H9 (cell line): ENCODE measurements around the gene GPBAR1. TPM values are rescaled to one million over a fixed set of nuclear protein-coding genes. Genes with fewer than 3 reads are reported as not detected.

Experiments
- DNase-seq: peaks from one replicate; pipeline ENCODE4 v3.0.0-alpha.2; 2017
- H2AFZ ChIP-seq: one replicate; pipeline ENCODE4 v1.6.1; 2013; ENCODE audit warnings: mild to moderate bottlenecking, low read length, control low read depth, moderate library complexity
- H2AK5ac ChIP-seq: 2 replicates; pipeline ENCODE4 v1.6.1; 2013; ENCODE audit warnings: low read length, control low read depth, mixed read lengths; ENCODE audit not compliant: insufficient read length
- H2BK120ac ChIP-seq: one replicate; pipeline ENCODE4 v1.6.1; 2013; ENCODE audit warnings: low read depth, mild to moderate bottlenecking, low read length, control low read depth, inconsistent platforms; ENCODE audit not compliant: poor library complexity, severe bottlenecking
- H2BK12ac ChIP-seq: 2 replicates; pipeline ENCODE4 v1.6.1; 2013; ENCODE audit warnings: low read length, control low read depth, mixed read lengths, low read depth; ENCODE audit not compliant: insufficient read length
- H2BK15ac ChIP-seq: 2 replicates; pipeline ENCODE4 v1.6.1; 2013; ENCODE audit warnings: low read depth, low read length, control low read depth
- H2BK20ac ChIP-seq: one replicate; pipeline ENCODE4 v1.6.1; 2013; ENCODE audit warnings: low read depth, mild to moderate bottlenecking, low read length, control low read depth, inconsistent platforms; ENCODE audit not compliant: poor library complexity, severe bottlenecking
- H2BK5ac ChIP-seq: 2 replicates; pipeline ENCODE4 v1.6.1; 2013; ENCODE audit warnings: low read length, control low read depth, mixed read lengths; ENCODE audit not compliant: insufficient read length
- H3K14ac ChIP-seq: 2 replicates; pipeline ENCODE4 v1.6.1; 2013; ENCODE audit warnings: low read length, control low read depth; ENCODE audit not compliant: insufficient read depth
- H3K18ac ChIP-seq: 2 replicates; pipeline ENCODE4 v1.6.1; 2013; ENCODE audit warnings: low read depth, mild to moderate bottlenecking, mixed read lengths, low read length, control low read depth; ENCODE audit not compliant: insufficient read length
- H3K23ac ChIP-seq: 2 replicates; pipeline ENCODE4 v1.6.1; 2013; ENCODE audit warnings: low read length, control low read depth, mixed read lengths, low read depth; ENCODE audit not compliant: insufficient read length
- H3K23me2 ChIP-seq: 2 replicates; pipeline ENCODE4 v1.6.1; 2013; ENCODE audit warnings: low read depth, mild to moderate bottlenecking, mixed read lengths, low read length, control low read depth; ENCODE audit not compliant: insufficient read length, poor library complexity, severe bottlenecking
- H3K27ac ChIP-seq: 2 replicates; pipeline ENCODE4 v1.5.1; 2013; ENCODE audit warnings: low read length, control low read depth, mixed read lengths, low read depth; ENCODE audit not compliant: insufficient read length
- H3K27me3 ChIP-seq: 2 replicates; pipeline ENCODE4 v1.6.1; 2013; ENCODE audit warnings: low read length, control low read depth, inconsistent platforms; ENCODE audit not compliant: insufficient read depth
- H3K4ac ChIP-seq: 2 replicates; pipeline ENCODE4 v1.6.1; 2013; ENCODE audit warnings: low read depth, mild to moderate bottlenecking, control low read depth, inconsistent platforms, low read length, moderate library complexity
- H3K4me1 ChIP-seq: 2 replicates; pipeline ENCODE4 v1.6.1; 2013; ENCODE audit warnings: low read length, control low read depth, inconsistent platforms; ENCODE audit not compliant: insufficient read depth
- H3K4me2 ChIP-seq: 2 replicates; pipeline ENCODE4 v1.6.1; 2013; ENCODE audit warnings: low read length, control low read depth, mixed read lengths; ENCODE audit not compliant: insufficient read length, insufficient read depth
- H3K56ac ChIP-seq: 2 replicates; pipeline ENCODE4 v1.6.1; 2013; ENCODE audit warnings: low read depth, mild to moderate bottlenecking, mixed read lengths, low read length, control low read depth; ENCODE audit not compliant: insufficient read length
- H3K79me1 ChIP-seq: 2 replicates; pipeline ENCODE4 v1.6.1; 2013; ENCODE audit warnings: low read depth, mild to moderate bottlenecking, moderate library complexity, low read length, control low read depth, inconsistent platforms; ENCODE audit not compliant: insufficient read depth, poor library complexity, severe bottlenecking
- H3K79me2 ChIP-seq: 2 replicates; pipeline ENCODE4 v1.6.1; 2013; ENCODE audit warnings: low read length, control low read depth, inconsistent platforms; ENCODE audit not compliant: insufficient read depth
- H3K9ac ChIP-seq: 2 replicates; pipeline ENCODE4 v1.6.1; 2013; ENCODE audit warnings: low read length, control low read depth, mixed read lengths; ENCODE audit not compliant: insufficient read length; ENCODE audit errors: extremely low read depth
- H3K9me3 ChIP-seq: one replicate; pipeline ENCODE4 v1.6.1; 2013; ENCODE audit warnings: low read depth, low read length, inconsistent platforms; ENCODE audit not compliant: control insufficient read depth
- H3T11ph ChIP-seq: one replicate; pipeline ENCODE4 v1.6.1; 2013; ENCODE audit warnings: mild to moderate bottlenecking, low read length, control low read depth, inconsistent platforms
- H4K20me1 ChIP-seq: one replicate; pipeline ENCODE4 v1.6.1; 2013; ENCODE audit not compliant: control insufficient read depth, insufficient read length, insufficient read depth
- H4K5ac ChIP-seq: 2 replicates; pipeline ENCODE4 v1.6.1; 2013; ENCODE audit warnings: low read depth, mild to moderate bottlenecking, mixed read lengths, low read length, control low read depth; ENCODE audit not compliant: insufficient read length
- H4K8ac ChIP-seq: replicated peaks from 2 replicates; pipeline ENCODE4 v1.6.1; 2013; ENCODE audit warnings: low read length, control low read depth, mixed read lengths, low read depth; ENCODE audit not compliant: insufficient read length
- H4K91ac ChIP-seq: 2 replicates; pipeline ENCODE4 v1.6.1; 2013; ENCODE audit warnings: low read depth, mild to moderate bottlenecking, moderate library complexity, mixed read lengths, low read length, control low read depth; ENCODE audit not compliant: insufficient read length
- H3K27ac Mint-ChIP-seq, 3 experiments: 2 replicates in 2 of 3; 3 replicates in 1 of 3; pipeline ENCODE4 v1.8.0; 2020 to 2021; ENCODE audit warnings: mixed read lengths in 3 of 3, mild to moderate bottlenecking in 1 of 3, moderate library complexity in 1 of 3
- H3K27me3 Mint-ChIP-seq: 2 replicates; pipeline ENCODE4 v1.8.0; 2021; ENCODE audit warnings: low read depth, mild to moderate bottlenecking, moderate library complexity, mixed read lengths
- H3K36me3 Mint-ChIP-seq, 3 experiments: 2 replicates in 2 of 3; 3 replicates in 1 of 3; pipeline ENCODE4 v1.8.0; 2020 to 2021; ENCODE audit warnings: low read depth in 3 of 3, mixed read lengths in 3 of 3; ENCODE audit not compliant: insufficient read depth in 1 of 3
- H3K4me1 Mint-ChIP-seq, 2 experiments: 2 replicates each; pipeline ENCODE4 v1.8.0; 2020; ENCODE audit warnings: mixed read lengths in 2 of 2
- H3K4me3 Mint-ChIP-seq, 2 experiments: 2 replicates in 1 of 2; 3 replicates in 1 of 2; pipeline ENCODE4 v1.8.0; 2020 to 2021; ENCODE audit warnings: mild to moderate bottlenecking in 2 of 2, mixed read lengths in 2 of 2, moderate library complexity in 1 of 2
- H3K9me3 Mint-ChIP-seq, 2 experiments: 2 replicates in 1 of 2; 3 replicates in 1 of 2; pipeline ENCODE4 v1.8.0; 2020; ENCODE audit warnings: mild to moderate bottlenecking in 2 of 2, mixed read lengths in 2 of 2, moderate library complexity in 1 of 2
- WGBS: extraction: QIAGEN DNeasy Blood & Tissue Kit; methylation state at CpG from one replicate; pipeline ENCODE4 v1.1.7; 2013; ENCODE audit warnings: missing lambda C conversion rate, low lambda C conversion rate, mixed read lengths; ENCODE audit not compliant: insufficient read length; ENCODE audit errors: extremely low coverage; 5-methylcytosine and 5-hydroxymethylcytosine counted together
- total RNA-seq: library from RNA; stranded (reverse); gene quantifications from 2 replicates; pipeline ENCODE4 v1.2.1, GENCODE V29; 2021
- TF ChIP-seq, protein P1 (sequence below): fragments of 200-600 bp; sonication (generic); conservative IDR thresholded peaks from 3 replicates; pipeline ENCODE4 v1.8.0; 2021; ENCODE audit warnings: antibody characterized with exemption, mild to moderate bottlenecking

The GPBAR1 gene
- total RNA-seq, 1 experiment from 2014 or later: 0.44 TPM

DNA sequence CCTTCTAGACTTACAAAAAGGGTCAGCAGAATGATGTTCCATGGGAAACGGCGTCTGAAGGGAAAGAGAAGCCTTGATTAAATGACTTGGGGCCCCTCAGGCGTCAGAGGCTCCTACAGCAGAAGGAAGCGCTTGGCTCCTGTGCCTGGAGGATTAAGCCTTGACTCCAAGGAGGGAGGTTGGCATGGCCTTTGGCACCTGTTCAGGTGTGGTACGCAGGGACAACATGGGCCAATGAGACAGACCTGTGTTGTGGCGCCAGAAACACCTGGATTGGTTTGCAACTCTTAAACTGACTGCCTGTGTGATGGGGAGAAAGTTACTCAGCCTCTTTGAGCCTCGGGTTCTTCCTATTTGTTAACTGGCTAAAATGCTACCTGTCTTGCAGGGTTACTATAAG, 17.1 kb downstream of the GPBAR1 start:
- Histone ChIP-seq H3T11ph (no peak overlapping the region), H3K14ac (no peak overlapping the region), H3K18ac (no peak overlapping the region), H3K9ac (no peak overlapping the region), H2BK120ac (no peak overlapping the region), H3K79me1 (no peaks in the 10 kb centered on the region), H3K4me2 (no peak overlapping the region), H3K4ac (no peak overlapping the region), H3K23me2 (no peaks in the 10 kb centered on the region), H3K27me3 (no peaks in the 10 kb centered on the region), H2BK5ac (no peak overlapping the region), H2BK20ac (no peak overlapping the region), H4K8ac (no peak overlapping the region), H3K27ac (no peak overlapping the region), H2AFZ (no peak overlapping the region), H3K23ac (no peak overlapping the region), H3K9me3 (no peaks in the 10 kb centered on the region), H2BK15ac (no peak overlapping the region), H4K20me1 (no peaks in the 10 kb centered on the region), H4K5ac (no peak overlapping the region), H4K91ac (no peak overlapping the region), H3K4me1 (no peaks in the 10 kb centered on the region), H2AK5ac (no peak overlapping the region), H3K79me2 (no peaks in the 10 kb centered on the region), H3K56ac (no peak overlapping the region), H2BK12ac (no peak overlapping the region)
- no CpG with 5 or more reads among the region's 7 CpGs for WGBS
- H3K9me3 Mint-ChIP-seq: no peaks in the 10 kb centered on the region; a peak in 1 of 5 replicates
- TF ChIP-seq, protein P1, sequence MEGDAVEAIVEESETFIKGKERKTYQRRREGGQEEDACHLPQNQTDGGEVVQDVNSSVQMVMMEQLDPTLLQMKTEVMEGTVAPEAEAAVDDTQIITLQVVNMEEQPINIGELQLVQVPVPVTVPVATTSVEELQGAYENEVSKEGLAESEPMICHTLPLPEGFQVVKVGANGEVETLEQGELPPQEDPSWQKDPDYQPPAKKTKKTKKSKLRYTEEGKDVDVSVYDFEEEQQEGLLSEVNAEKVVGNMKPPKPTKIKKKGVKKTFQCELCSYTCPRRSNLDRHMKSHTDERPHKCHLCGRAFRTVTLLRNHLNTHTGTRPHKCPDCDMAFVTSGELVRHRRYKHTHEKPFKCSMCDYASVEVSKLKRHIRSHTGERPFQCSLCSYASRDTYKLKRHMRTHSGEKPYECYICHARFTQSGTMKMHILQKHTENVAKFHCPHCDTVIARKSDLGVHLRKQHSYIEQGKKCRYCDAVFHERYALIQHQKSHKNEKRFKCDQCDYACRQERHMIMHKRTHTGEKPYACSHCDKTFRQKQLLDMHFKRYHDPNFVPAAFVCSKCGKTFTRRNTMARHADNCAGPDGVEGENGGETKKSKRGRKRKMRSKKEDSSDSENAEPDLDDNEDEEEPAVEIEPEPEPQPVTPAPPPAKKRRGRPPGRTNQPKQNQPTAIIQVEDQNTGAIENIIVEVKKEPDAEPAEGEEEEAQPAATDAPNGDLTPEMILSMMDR: no peak
- H3K4me1 Mint-ChIP-seq: peaks cover 0 to 2% of the 10 kb centered on the region in 2 experiments; a peak in 1 of 4 replicates
- H3K36me3 Mint-ChIP-seq: peaks cover 5 to 50% (median 44%) of the 10 kb centered on the region in 3 experiments
- no peaks in the 10 kb centered on the region for H3K27me3 Mint-ChIP-seq
- DNase-seq: no peak
- H3K27ac Mint-ChIP-seq: no peak overlapping the region
- H3K4me3 Mint-ChIP-seq: no peak overlapping the region
